GM12878 (cell line): ENCODE data around the gene CCK. TPM values are rescaled to one million over a fixed set of nuclear protein-coding genes. Genes with fewer than 3 reads are reported as not detected.

Experiments
- ATAC-seq: fragments of 200-7000 bp; cut with Tn5 transposase; 3 replicates; pipeline ENCODE4 v1.9.1; 2020; ENCODE audit warnings: mild to moderate bottlenecking, moderate library complexity
- BruUV-seq: library from RNA; stranded (reverse); fragments of 400-500 nt; replicated peaks from 2 replicates; lab custom pipeline; 2021; lab: Mats Ljungman, UMichigan
- CTCF ChIA-PET: fragments of 300-600 bp; sonication (Branson Sonifier 250); formaldehyde crosslinking; extraction: SDS; loops from one replicate; lab custom pipeline; 2021; ENCODE audit warnings: inconsistent platforms; lab: Yijun Ruan, JAX
- POLR2A ChIA-PET: fragments of 350-600 bp; formaldehyde crosslinking; extraction: SDS; loops from one replicate; lab custom pipeline; 2021; ENCODE audit warnings: inconsistent platforms; lab: Charles Lee
- RAD21 ChIA-PET: fragments of 300-600 bp; sonication (Branson Sonifier 250); formaldehyde crosslinking; loops from one replicate; lab custom pipeline; 2023; ENCODE audit warnings: antibody characterized with exemption; ENCODE audit not compliant: unreplicated experiment; lab: Charles Lee
- SMC1A ChIA-PET: fragments of 300-600 bp; sonication (Branson Sonifier 250); formaldehyde crosslinking; loops from one replicate; lab custom pipeline; 2023; ENCODE audit not compliant: unreplicated experiment, uncharacterized antibody; lab: Charles Lee
- DNase-seq: peaks from one replicate; pipeline ENCODE4 v3.0.0-alpha.2; 2011; ENCODE audit warnings: low read depth, low spot score
- FAIRE-seq: peaks from 3 replicates; lab custom pipeline; 2011; peaks lifted over from hg19 to GRCh38; lab: Jason Lieb, UNC
- H2AFZ ChIP-seq: 2 replicates; pipeline ENCODE4 v1.6.0; 2011; ENCODE audit warnings: low read depth, low read length, control low read depth; ENCODE audit not compliant: control insufficient read depth
- H3K27ac ChIP-seq: 2 replicates; pipeline ENCODE4 v1.5.1; 2011; ENCODE audit warnings: control low read depth; ENCODE audit not compliant: control insufficient read depth, insufficient read depth
- H3K27me3 ChIP-seq, 2 experiments: replicated peaks in 1 of 2; 2 replicates each; pipeline versions ENCODE4 v1.6.0 to v1.6.1; 2011; ENCODE audit warnings: low read length in 1 of 2; ENCODE audit not compliant: control insufficient read depth in 2 of 2, insufficient read depth in 2 of 2
- H3K36me3 ChIP-seq, 2 experiments: 2 replicates each; pipeline ENCODE4 v1.5.1; 2011; ENCODE audit warnings: low read length in 1 of 2; ENCODE audit not compliant: control insufficient read depth in 2 of 2, insufficient read depth in 2 of 2
- H3K4me1 ChIP-seq: 2 replicates; pipeline ENCODE4 v1.6.1; 2011; ENCODE audit warnings: mild to moderate bottlenecking, low read length, moderate library complexity, mixed read lengths; ENCODE audit not compliant: control insufficient read depth, insufficient read depth
- H3K4me2 ChIP-seq: 2 replicates; pipeline ENCODE4 v1.6.0; 2011; ENCODE audit warnings: control low read depth; ENCODE audit not compliant: control insufficient read depth, insufficient read depth
- H3K4me3 ChIP-seq: fragments of 200-600 bp; sonication (generic); 2 replicates; pipeline ENCODE4 v1.5.1; 2016
- H3K79me2 ChIP-seq: 2 replicates; pipeline ENCODE4 v1.6.0; 2011; ENCODE audit warnings: low read length; ENCODE audit not compliant: control insufficient read depth, insufficient read depth
- H3K9ac ChIP-seq: 2 replicates; pipeline ENCODE4 v1.8.0; 2011; ENCODE audit warnings: low read length, control low read depth, mixed read lengths; ENCODE audit not compliant: control insufficient read depth, insufficient read depth
- H3K9me3 ChIP-seq: replicated peaks from 3 replicates; pipeline ENCODE4 v1.5.1; 2011; ENCODE audit warnings: mild to moderate bottlenecking, low read length; ENCODE audit not compliant: control insufficient read depth, insufficient read depth
- H4K20me1 ChIP-seq: 2 replicates; pipeline ENCODE4 v1.6.0; 2011; ENCODE audit not compliant: control insufficient read depth, insufficient read depth
- ATF7 ChIP-seq: fragments of 450-650 bp; IDR thresholded peaks from 2 replicates; pipeline ENCODE4 v1.6.1; 2016; ENCODE audit warnings: low read depth, mild to moderate bottlenecking
- CEBPB ChIP-seq, 2 experiments: fragments of 150-350 bp in 1 of 2; IDR thresholded peaks; 2 replicates each; pipeline ENCODE4 v1.6.1; 2012 to 2014; ENCODE audit warnings: low read depth in 2 of 2, low read length in 2 of 2, borderline replicate concordance in 1 of 2, inconsistent platforms in 1 of 2
- CHD2 ChIP-seq: IDR thresholded peaks from 2 replicates; pipeline ENCODE4 v1.6.1; 2011; ENCODE audit warnings: low read depth, low read length, improper control_type of control experiment, borderline replicate concordance
- CTCF ChIP-seq, 3 experiments: IDR thresholded peaks in 2 of 3; conservative IDR thresholded peaks in 1 of 3; 2 replicates each; pipeline ENCODE4 v1.5.1; 2011; ENCODE audit warnings: low read depth in 3 of 3, low read length in 3 of 3, mild to moderate bottlenecking in 3 of 3, control low read depth in 2 of 3, moderate library complexity in 2 of 3, inconsistent platforms in 1 of 3, mixed read lengths in 1 of 3; ENCODE audit not compliant: control insufficient read depth in 2 of 3, insufficient read depth in 1 of 3; ENCODE audit errors: extremely low read depth in 1 of 3
- IRF3 ChIP-seq: fragments of 450-650 bp; IDR thresholded peaks from 2 replicates; pipeline ENCODE4 v1.6.1; 2014; ENCODE audit warnings: mild to moderate bottlenecking
- IRF5 ChIP-seq: fragments of 450-650 bp; IDR thresholded peaks from 2 replicates; pipeline ENCODE4 v1.6.1; 2017; ENCODE audit warnings: borderline replicate concordance
- KAT2A ChIP-seq: conservative IDR thresholded peaks from 2 replicates; pipeline ENCODE4 v1.6.1; 2011; ENCODE audit warnings: low read depth, low read length; ENCODE audit not compliant: control insufficient read depth
- MEF2A ChIP-seq: IDR thresholded peaks from 2 replicates; pipeline ENCODE4 v1.6.1; 2011; ENCODE audit warnings: low read depth, mild to moderate bottlenecking, low read length, moderate library complexity; ENCODE audit not compliant: insufficient read depth
- MXI1 ChIP-seq: fragments of 150-350 bp; IDR thresholded peaks from 2 replicates; pipeline ENCODE4 v1.6.1; 2011; ENCODE audit warnings: low read depth, mild to moderate bottlenecking, inconsistent platforms, low read length, improper control_type of control experiment
- NFYB ChIP-seq: IDR thresholded peaks from 2 replicates; pipeline ENCODE4 v1.6.1; 2011; ENCODE audit warnings: low read depth, mild to moderate bottlenecking, low read length, improper control_type of control experiment, moderate library complexity; ENCODE audit not compliant: insufficient read depth
- SP1 ChIP-seq: IDR thresholded peaks from one replicate; pipeline ENCODE4 v1.6.1; 2011; ENCODE audit warnings: low read depth, low read length
- SUPT20H ChIP-seq: IDR thresholded peaks from 2 replicates; pipeline ENCODE4 v1.6.1; 2011; ENCODE audit warnings: low read depth, mild to moderate bottlenecking, low read length, moderate library complexity, borderline replicate concordance; ENCODE audit not compliant: control insufficient read depth
- WRNIP1 ChIP-seq: IDR thresholded peaks from 2 replicates; pipeline ENCODE4 v1.6.1; 2011; ENCODE audit warnings: low read depth, low read length, improper control_type of control experiment, borderline replicate concordance
- ZNF217 ChIP-seq: fragments of 450-650 bp; IDR thresholded peaks from 2 replicates; pipeline ENCODE4 v1.6.1; 2017; ENCODE audit warnings: antibody characterized with exemption, mild to moderate bottlenecking
- WGBS: methylation state at CpG from one replicate; pipeline ENCODE4 v1.1.6; 2016; ENCODE audit warnings: low lambda C conversion rate; ENCODE audit not compliant: insufficient replicate concordance, insufficient coverage; ENCODE audit errors: missing lambda C conversion rate; 5-methylcytosine and 5-hydroxymethylcytosine counted together
- in situ Hi-C: fragments of 300-500 bp; cut with MboI; formaldehyde crosslinking; loops from 9 replicates; pipeline ENCODE4 v1.14.3; 2018; ENCODE audit warnings: mixed read lengths
- intact Hi-C: fragments of 100-400 bp; cut with micrococcal nuclease; formaldehyde crosslinking; loops from one replicate; pipeline ENCODE4 v1.14.2; 2022; ENCODE audit not compliant: unreplicated experiment
- polyA plus RNA-seq, 11 experiments: library from polyadenylated mRNA; depleted of rRNA in 4 of 11; unstranded in 6 of 11; stranded (reverse) in 5 of 11; fragments of >200 nt; fragmentation: Nextera tagmentation in 4 of 11; fragmentation: Illumina TruSeq in 1 of 11; extraction: Ambion mirVana in 4 of 11; extraction: Trizol in 1 of 11; gene quantifications; 1 replicate in 1 of 11; 2 replicates in 10 of 11; pipeline versions ENCODE4 v1.2.1 to v1.2.3, GENCODE V29; 2011 to 2016; ENCODE audit warnings: inconsistent platforms in 2 of 11, missing spikeins in 2 of 11, low read depth in 1 of 11
- total RNA-seq, 4 experiments: library from RNA; depleted of rRNA in 3 of 4; stranded (reverse); fragments of >200 nt in 3 of 4; fragmentation: Illumina TruSeq in 1 of 4; extraction: Trizol in 1 of 4; gene quantifications; 2 replicates each; pipeline versions ENCODE4 v1.2.1 to v1.2.3, GENCODE V29; 2013 to 2021
- TF ChIP-seq, protein P1 (sequence below): fragments of 450-650 bp; formaldehyde crosslinking; IDR thresholded peaks from 2 replicates; pipeline ENCODE4 v1.4.0; 2020; ENCODE audit warnings: mild to moderate bottlenecking, moderate library complexity

Gene CCK
- total and polyA plus RNA-seq, 10 of the 15 experiments (the other 5 are each of a cell fraction or from before 2014, with no cell fraction given), result not detected

- SMC1A ChIA-PET, result no interaction called here
- no peak for ATAC-seq
- Histone ChIP-seq H3K9me3 (no peaks in the 10 kb centered on the region; the same call in 2 of the 3 replicates), H3K4me1 (peaks cover 3% of the 10 kb centered on the region; the same call in 1 of the 2 replicates), H3K27me3 (no peaks in the 10 kb centered on the region), H2AFZ (no peak overlapping the region), H4K20me1 (no peaks in the 10 kb centered on the region), H3K36me3 (peaks cover 8 to 32% of the 10 kb centered on the region in 2 experiments), H3K9ac (no peak overlapping the region), H3K4me3 (no peak overlapping the region), H3K79me2 (no peaks in the 10 kb centered on the region), H3K27ac (no peak overlapping the region), H3K4me2 (no peak overlapping the region)
- intact Hi-C loops, result no loop called here
- WGBS, result 98% methylated on average over 9 of the region's 9 CpGs
- no peak for DNase-seq
- POLR2A ChIA-PET, result no interaction called here
- no peak for FAIRE-seq
- in situ Hi-C loops, result loop anchor here (10.0 kb wide), 1 partner anchor 329 kb away; no protein-coding TSS in a partner anchor
- CTCF ChIA-PET, result interaction anchor here (0.6 kb wide), 1 partner anchor 343 kb away, joined by 4 read pairs; no protein-coding TSS in a partner anchor
- no TSS peak for BruUV-seq
- RAD21 ChIA-PET, result no interaction called here
- TF ChIP-seq MEF2A (no peak), IRF3 (no peak), ATF7 (no peak), ZNF217 (no peak), SUPT20H (no peak), IRF5 (no peak), MXI1 (no peak), KAT2A (no peak), CEBPB (IDR thresholded peaks at IDR 0.05; ENCODE audit: borderline replicate concordance in 1 of 2, low read depth in 2 of 2, low read length in 2 of 2) (no peak), NFYB (no peak), WRNIP1 (no peak), CHD2 (no peak), CTCF (IDR thresholded peaks at IDR 0.05 in 2 of 3, conservative IDR thresholded peaks at IDR 0.05 in 1 of 3; ENCODE audit: control insufficient read depth in 2 of 3, extremely low read depth in 1 of 3, insufficient read depth in 1 of 3, low read depth in 3 of 3, low read length in 3 of 3) (no peak), SP1 (no peak)
- TF ChIP-seq, protein P1, sequence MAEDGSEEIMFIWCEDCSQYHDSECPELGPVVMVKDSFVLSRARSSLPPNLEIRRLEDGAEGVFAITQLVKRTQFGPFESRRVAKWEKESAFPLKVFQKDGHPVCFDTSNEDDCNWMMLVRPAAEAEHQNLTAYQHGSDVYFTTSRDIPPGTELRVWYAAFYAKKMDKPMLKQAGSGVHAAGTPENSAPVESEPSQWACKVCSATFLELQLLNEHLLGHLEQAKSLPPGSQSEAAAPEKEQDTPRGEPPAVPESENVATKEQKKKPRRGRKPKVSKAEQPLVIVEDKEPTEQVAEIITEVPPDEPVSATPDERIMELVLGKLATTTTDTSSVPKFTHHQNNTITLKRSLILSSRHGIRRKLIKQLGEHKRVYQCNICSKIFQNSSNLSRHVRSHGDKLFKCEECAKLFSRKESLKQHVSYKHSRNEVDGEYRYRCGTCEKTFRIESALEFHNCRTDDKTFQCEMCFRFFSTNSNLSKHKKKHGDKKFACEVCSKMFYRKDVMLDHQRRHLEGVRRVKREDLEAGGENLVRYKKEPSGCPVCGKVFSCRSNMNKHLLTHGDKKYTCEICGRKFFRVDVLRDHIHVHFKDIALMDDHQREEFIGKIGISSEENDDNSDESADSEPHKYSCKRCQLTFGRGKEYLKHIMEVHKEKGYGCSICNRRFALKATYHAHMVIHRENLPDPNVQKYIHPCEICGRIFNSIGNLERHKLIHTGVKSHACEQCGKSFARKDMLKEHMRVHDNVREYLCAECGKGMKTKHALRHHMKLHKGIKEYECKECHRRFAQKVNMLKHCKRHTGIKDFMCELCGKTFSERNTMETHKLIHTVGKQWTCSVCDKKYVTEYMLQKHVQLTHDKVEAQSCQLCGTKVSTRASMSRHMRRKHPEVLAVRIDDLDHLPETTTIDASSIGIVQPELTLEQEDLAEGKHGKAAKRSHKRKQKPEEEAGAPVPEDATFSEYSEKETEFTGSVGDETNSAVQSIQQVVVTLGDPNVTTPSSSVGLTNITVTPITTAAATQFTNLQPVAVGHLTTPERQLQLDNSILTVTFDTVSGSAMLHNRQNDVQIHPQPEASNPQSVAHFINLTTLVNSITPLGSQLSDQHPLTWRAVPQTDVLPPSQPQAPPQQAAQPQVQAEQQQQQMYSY, result no peak
These were observed 41.8 kb downstream of the CCK start for GRCh38 chr3:42224178-42224577.
